Keratinocyte (primary cell): ENCODE data around the gene PKN2.

Experiments used
- EZH2 ChIP-seq: IDR thresholded peaks from one replicate; pipeline ENCODE4 v1.6.1; 2012; ENCODE audit warnings: inconsistent platforms, mild to moderate bottlenecking, low read length, moderate library complexity
- TF ChIP-seq, protein P1 (sequence below), 3 experiments: IDR thresholded peaks in 1 of 3; conservative IDR thresholded peaks in 1 of 3; optimal IDR thresholded peaks in 1 of 3; 2 replicates in 2 of 3; 3 replicates in 1 of 3; pipeline versions ENCODE3 to v1.5.1; 2011; ENCODE audit warnings: low read length in 3 of 3, mild to moderate bottlenecking in 3 of 3, moderate library complexity in 2 of 3, control low read depth in 1 of 3, inconsistent platforms in 1 of 3; ENCODE audit not compliant: insufficient read depth in 2 of 3; ENCODE audit errors: extremely low read depth in 1 of 3

DNA sequence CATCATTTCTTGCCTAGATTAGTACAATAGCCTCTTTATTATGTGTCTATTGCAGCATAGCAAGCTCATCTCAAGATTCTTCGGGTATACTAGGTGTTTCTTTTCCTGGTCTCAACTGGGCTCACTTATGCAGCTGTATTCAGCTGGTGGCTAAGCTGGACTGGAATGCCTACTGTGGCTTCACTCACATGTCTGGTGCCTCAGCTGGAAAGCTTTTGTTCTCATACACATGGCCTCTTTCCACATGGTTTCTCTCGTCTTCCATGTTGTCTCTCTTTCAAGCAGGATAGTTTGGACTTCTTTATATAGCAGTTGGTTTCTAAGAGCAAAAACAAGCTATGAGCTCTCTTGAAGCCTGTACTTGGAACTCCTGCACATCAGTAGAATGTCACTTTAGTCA, 45.2 kb downstream of the PKN2 start:
- TF ChIP-seq, protein P1, sequence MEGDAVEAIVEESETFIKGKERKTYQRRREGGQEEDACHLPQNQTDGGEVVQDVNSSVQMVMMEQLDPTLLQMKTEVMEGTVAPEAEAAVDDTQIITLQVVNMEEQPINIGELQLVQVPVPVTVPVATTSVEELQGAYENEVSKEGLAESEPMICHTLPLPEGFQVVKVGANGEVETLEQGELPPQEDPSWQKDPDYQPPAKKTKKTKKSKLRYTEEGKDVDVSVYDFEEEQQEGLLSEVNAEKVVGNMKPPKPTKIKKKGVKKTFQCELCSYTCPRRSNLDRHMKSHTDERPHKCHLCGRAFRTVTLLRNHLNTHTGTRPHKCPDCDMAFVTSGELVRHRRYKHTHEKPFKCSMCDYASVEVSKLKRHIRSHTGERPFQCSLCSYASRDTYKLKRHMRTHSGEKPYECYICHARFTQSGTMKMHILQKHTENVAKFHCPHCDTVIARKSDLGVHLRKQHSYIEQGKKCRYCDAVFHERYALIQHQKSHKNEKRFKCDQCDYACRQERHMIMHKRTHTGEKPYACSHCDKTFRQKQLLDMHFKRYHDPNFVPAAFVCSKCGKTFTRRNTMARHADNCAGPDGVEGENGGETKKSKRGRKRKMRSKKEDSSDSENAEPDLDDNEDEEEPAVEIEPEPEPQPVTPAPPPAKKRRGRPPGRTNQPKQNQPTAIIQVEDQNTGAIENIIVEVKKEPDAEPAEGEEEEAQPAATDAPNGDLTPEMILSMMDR (optimal IDR thresholded peaks at IDR 0.05 in 1 of 3, IDR thresholded peaks at IDR 0.05 in 1 of 3, conservative IDR thresholded peaks at IDR 0.05 in 1 of 3; ENCODE audit: extremely low read depth in 1 of 3, insufficient read depth in 2 of 3, low read length in 3 of 3): no peak
- TF ChIP-seq EZH2: no peak
